HG02885 (cell line): ENCODE measurements around the gene RPTOR.
"Not testable (repeated sequence)": the region's sequence is repeated elsewhere in the genome, so short reads cannot be mapped to it uniquely, and the experiment has no call there.

Source experiments
- ATAC-seq: cut with Tn5 transposase; IDR thresholded peaks from one replicate; pipeline ENCODE4 v1.9.1; 2021; ENCODE audit warnings: mild to moderate bottlenecking; ENCODE audit not compliant: unreplicated experiment, poor library complexity

The RPTOR gene

GRCh38 chr17:80790021-80790765, 245.6 kb downstream of the RPTOR start:
- peak; percentile 63 for ATAC-seq

- no peak for ATAC-seq
Measured at GRCh38 chr17:80790981-80791742, 246.5 kb downstream of the RPTOR start.

DNA sequence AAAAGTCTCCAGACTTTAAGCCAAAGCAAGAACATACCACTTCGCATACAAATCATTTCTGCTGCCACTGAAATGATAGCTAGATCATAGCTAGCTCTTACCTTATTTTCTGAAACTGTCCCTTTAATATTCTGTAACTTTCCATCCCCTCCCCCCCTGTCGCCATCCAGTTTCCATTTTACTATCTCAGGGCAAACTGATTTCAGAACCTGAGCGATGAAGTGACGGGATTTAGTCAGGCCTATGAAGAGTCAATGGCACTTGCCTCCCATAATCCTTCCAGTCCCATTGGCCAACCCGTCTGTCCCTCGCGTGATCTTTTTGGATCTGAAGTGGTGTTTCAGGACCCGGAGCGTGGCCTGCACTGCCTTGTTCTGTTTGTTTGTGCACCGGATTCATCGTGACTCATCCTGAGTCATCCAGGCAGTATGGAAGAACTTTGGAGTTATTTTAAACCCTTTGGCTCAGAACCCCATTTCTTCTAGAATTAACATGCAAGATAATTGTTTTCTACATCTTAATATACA, 247.2 kb downstream of the RPTOR start:
- no peak for ATAC-seq

DNA sequence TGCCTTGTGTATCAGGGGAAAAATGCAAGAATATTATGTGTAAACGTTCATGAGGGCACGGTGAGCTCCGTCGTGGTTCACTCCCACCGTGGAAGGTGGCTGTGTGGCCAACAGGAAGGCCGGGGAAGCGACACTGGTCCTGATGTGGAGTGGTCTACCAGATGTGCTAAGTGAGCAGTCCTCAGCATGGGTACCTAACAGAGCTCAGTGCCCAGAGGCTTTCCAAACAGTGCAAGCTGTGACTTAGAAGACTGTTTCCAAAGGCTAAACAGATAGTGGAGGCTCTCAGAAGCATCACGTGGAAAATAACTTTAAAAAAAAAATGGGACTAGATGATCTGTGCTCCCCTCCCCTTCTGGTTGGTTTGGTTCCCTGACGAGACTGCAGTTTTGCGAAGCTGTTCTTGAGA, 247.7 kb downstream of the RPTOR start:
- ATAC-seq = no peak

DNA sequence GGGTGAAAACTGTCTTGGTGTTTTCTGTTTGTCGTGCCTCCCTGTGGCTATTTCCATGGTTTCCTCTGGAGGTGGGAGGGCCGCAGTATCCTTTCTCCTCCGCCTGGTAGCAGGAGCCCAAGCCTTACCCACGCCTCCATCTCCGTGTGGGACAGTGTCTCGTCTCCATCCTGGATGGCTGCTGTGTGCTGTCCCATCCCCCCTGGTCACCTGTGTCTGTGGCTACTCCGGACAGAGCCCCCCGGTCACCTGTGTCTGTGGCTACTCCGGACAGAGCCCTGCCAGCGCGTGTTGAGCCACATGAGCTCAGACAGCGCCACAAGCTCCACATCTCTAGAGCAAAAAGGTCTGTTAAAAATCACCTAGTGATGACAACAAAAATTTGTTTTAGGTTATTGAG, 248.8 kb downstream of the RPTOR start:
- ATAC-seq = no peak

DNA sequence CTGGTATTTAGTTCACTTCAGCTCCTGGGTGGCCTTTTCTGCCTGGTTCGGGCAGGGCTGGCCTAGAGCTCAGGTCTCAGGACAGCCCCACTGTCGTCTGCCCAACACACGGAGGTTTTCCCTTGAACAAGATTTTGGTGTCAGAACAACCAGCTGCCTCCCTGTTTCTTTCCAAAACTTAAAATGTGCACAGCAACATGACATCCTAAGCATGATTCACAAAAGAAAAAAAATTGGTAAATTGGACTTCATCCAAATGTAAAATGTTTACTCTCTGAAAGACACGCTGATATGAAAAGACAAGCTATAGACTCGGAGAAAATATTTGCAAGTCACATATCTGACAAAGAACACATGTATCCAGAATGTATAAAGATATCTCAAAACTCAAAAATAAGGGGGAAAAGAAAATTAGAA, 249.2 kb downstream of the RPTOR start:
- no peak for ATAC-seq

GRCh38 chr17:80794281-80795089, 249.8 kb downstream of the RPTOR start:
- no peak for ATAC-seq

DNA sequence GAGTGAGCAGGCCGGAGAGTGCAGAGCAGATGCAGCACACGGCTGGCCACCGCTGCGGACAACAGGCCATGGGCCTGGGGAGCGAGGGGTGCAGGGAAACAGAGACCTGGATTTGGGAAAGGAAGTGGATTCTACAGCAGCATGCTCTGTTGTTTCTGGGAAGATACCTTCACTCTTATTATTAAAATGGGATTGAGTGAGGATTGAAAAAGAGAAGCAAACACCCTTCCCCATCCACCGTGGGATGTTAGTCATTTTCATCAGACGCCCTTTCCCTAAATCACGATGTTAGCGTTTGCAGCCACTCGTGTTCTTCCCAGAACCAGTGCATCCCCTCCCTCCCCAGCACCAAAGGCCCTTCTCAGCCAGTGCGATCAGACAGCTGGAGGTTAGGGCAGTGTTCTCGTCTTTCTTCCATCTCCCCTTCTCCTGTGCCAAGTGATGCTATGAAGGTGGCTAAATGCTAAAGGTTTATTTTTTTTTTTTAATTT, 250.5 kb downstream of the RPTOR start:
- no peak for ATAC-seq

DNA sequence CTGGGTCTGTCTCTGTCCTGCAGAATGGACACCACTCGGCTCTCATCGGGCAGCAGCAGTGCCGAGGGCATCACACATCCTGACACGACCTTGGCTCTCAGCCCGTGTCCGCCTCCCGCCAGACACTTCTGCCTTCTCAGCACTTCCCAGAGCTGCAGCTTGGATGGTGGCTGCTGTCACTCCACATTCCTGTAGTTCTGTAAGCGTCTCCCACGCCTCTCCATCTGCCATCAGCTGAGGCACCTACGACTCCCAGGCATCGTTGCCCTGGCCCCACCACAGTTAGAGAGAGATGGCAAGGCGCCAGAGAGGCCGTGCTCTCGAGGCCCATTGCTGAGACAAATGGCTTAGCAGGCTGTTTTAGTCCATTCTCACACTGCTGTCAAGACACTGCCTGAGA, 251.1 kb downstream of the RPTOR start:
- no peak for ATAC-seq

DNA sequence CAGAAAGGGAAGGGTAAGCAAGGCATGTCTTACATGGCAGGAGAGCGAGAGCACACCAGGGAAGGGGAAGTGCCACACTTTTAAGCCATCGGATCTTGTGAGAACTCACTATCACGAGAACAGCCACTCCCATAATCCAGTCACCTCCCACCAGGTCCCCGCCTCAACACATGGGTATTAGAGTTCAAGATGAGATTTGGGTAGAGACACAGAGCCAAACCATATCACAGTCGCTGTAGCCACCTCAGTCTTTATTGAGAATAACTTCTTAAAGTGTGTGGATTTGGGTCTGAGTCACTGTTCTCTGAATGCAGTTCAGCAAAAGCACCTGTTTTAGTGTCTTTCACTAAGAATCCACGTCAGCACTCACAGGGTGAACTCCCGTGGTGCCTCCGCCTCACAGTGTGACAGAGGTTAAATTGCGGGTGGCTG, 251.8 kb downstream of the RPTOR start:
- no peak for ATAC-seq

- ATAC-seq = not testable (repeated sequence)
Measured at GRCh38 chr17:80797222-80797621, 252.6 kb downstream of the RPTOR start.

- ATAC-seq = no peak
Measured at GRCh38 chr17:80797741-80798594, 253.3 kb downstream of the RPTOR start.

- no peak for ATAC-seq
Measured at GRCh38 chr17:80798595-80799537, 254.2 kb downstream of the RPTOR start.

DNA sequence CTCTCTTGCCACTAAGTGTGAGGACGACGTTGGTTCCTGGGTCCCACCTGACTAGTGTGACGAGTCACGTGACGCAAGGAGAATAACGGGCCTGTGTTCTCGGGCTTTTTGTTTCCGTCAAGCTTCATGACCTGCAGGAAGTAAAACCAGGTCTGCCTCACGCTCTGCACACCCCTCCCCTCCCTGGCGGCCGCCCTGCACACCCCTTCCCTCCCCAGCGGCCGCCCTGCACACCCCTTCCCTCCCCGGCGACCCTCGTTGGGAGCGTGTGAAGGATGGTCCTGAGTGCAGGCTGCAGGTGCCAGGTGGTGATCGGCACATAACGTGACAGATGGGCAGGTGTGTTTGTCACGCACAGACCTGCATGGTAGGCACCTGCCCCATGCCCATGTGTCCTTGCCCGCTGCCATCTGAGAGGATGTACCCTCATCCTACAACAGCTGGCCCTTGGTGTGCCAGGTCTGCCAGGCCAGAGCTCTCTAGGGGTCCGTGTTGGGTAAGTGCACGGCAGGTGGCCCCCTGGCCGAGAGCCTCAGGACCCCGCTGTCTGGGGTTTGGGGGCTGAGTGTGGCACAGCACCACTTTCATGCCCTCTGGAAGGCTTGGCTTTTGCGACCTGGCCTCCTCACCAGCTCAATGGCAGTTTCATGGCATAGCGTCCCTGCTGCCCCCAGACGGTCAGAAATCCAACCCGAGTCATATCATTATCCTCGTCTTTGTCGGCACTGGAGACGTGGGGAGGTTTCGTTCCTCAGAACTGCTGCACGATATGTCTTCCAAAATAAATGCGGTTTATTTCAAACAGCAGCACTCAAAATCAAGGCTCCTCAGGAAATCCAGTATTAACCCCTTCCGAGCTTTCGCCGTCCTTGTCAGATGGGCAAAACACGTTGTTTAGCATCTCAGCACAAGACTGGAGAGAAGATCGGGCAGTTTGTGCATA, 255.2 kb downstream of the RPTOR start:
- no peak for ATAC-seq

DNA sequence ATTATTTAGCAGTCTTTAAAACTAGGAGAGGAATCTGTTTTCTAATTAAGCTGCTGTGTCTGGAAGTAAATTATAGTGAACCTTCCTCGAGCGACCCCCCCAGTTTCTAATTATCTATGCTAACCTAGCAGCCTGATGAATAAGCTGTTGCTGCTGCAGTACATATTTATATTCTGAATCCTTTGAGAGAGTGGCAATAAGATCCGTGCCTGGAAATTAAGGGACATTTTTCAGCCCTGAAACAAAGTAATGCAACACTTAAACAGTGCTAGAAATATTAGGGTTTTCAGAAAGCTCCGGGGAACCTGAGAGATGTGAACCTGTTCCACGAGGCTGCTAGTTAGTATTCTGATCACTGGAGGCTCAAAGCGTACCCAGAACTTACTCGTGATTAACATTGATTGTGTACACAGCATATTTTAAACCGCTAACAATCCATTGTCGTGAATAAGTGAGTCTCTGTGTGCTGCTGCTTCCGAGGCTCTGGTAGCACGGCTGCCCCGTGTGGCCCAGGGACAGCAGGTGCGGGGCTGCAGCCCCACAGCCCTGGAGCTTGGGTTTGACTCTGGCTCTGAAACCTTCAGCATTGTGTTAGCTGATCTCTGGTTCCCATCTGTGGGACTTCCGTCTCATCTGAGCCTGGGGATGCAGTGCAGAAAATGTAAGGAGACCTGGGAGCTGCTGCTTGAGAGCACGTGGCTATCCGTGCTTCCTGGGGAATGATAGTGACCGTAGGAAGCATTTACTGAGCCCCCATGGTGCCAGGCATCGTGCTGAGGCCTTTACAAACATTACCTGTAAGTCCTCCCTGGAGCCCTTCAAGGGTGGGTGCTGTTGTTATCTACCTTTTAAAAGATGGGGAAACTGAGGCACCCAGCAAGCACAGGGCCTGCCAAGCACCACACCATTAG, 256.1 kb downstream of the RPTOR start:
- no peak for ATAC-seq

DNA sequence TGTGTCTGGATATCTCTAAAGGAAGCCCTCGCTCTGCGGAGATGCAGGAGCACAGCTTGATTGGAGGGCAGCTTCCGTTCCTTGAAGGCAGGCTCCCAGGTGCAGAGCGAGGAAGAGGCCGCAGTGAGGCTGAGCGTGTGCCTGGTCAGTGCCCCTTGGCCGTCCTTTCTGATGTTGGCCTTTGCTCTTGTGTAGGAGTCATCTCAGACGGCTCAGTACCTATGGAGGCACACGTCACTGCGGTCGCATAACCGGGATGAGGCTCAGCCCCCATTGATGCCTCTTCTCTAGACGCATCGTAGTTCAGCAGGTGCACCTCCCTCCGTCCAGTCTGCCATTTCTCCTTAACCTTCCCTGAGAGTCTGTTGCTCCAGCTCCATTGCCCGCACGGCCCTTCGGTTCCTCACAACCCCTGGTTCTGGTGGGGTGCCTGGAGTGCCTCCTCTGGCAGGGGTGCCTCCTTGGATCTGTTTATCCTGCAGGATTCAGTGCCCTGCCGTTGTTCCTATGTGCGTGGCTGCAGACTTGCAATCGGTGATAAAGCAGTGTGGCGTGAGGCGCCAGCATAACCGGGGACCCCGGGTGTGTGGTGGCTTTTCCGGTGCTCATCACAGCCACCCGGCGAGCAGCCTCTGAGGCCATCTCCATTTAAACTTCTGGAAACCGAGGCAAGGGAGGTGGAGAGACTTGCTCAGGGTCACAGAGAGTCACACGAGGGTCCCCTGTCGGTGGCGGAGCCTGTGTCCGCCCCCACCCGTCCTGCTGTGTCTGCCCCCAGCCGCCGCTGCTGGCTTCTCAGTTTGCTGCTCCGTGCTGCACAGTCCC, 258.2 kb downstream of the RPTOR start:
- no peak for ATAC-seq
